IPS-NIHi11 (cell line): ENCODE measurements around the gene PODXL2.

Source experiments
- DNase-seq: peaks from one replicate; pipeline ENCODE4 v3.0.0; 2012; ENCODE audit warnings: mixed read lengths, low spot score

The PODXL2 gene

GRCh38 chr3:127709320-127710060 is 80.5 kb downstream of the PODXL2 start:
- DNase-seq = no peak

DNA sequence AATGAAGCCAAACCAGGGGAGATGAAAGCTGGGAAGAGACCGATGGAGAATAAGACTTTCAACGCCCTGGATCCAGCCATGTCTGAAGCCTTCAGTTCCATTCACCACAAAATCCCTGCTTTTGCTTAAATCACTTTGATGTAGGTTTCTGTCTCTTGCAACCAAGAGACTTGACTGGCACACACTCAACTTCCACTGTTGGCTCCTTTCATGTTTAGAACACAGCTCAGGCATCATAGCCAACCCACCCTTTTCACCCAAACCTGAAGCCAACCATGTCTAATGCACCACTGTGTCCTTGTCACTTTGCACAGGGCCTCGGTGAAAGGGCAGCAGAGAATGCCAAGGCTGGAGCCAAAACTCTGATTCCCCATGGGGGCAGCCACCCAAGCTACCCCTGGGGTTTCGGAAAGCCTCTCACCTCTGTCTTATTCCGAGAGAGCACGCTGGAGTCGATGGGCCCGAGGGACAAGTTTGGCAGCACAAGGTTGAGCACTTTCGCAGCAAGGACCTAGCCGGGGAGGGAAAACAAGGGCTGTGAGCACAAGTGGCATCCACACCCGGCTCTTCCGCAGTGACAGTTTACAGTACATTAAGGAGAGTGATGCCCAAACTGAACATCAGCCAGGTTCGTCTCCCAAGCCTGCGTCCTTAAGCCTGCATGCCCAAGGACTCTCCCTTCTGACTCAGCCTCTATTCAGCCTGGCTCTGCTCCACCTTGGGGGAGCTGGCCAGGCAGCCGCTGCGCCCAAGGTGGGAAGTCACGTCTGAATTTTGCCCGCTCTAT is 81.4 kb downstream of the PODXL2 start:
- no peak for DNase-seq

DNA sequence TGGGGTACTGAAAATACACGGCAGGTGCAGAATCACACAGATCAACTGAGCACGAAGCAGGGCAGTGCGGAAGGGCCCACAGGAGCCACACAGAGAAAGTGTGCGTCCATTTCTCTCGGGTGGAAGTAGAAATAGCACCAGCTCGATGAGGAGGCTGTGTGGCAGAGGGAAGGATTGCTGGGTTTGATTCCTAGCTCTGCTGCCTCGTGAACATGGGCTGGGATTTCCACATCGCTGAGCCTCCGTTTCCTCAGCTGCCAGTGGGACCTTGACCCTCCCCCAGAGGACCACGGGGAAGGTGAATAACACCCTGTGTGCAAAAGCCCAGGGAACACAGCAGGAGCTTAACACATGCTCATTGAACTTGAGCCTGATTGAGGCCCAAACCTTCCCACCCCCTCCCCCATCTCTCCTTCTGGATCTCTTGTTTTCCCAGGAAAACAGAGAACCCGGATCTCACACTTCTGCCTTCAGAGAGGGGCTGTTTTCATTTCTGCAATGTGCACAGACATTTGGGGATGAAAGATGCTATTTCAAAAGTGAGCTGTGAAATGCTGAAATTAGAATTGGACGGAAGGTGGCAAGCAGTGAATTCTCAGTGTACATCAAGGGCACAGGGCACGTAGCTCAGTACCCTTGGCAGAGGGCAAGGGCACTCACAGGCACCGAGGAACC is 82.2 kb downstream of the PODXL2 start:
- DNase-seq = no peak

GRCh38 chr3:127711896-127712295 is 82.9 kb downstream of the PODXL2 start:
- no peak for DNase-seq

DNA sequence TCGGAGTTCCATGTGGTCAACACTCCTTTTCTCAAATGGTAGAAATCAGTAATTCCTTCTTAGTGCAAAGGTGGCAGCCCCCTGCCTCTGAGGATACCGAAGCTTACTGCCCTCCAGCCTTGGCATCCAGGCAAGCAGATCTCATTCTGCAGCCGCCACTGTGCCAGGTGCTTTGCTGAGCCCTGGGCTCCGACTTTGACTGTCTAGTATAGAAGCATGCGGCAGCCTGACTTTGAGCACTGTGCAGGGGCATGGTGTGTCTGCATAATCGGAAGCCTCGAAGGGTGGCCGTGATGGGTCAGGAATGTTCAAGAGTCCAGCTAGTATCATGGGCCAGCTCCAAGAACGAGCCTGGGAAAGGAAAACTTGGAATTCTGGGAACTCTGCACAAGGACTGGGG is 83.5 kb downstream of the PODXL2 start:
- DNase-seq = no peak

GRCh38 chr3:127712881-127713771 is 84.1 kb downstream of the PODXL2 start:
- no peak for DNase-seq

- no peak for DNase-seq
Observed at GRCh38 chr3:127714125-127714571, 85.2 kb downstream of the PODXL2 start.

DNA sequence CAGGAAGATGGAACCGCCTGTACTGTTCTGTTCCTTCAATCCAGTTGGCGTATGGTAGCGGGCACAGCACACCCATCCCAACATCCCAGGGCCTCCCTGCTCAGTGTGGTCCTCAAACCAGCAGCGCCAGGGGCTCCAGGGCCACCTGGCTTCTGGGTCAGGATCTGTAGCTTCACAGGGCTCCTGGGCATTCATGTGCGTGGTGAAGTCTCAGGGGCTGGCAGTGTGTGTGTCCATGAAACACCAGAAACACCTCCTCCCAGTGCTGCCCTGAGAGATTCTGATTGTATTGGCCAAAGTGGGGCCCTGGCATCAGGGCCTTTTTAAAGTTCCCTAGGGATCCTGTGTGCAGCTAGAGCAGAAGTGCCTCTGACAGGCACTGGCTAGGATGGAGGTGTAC is 85.9 kb downstream of the PODXL2 start:
- no peak for DNase-seq

GRCh38 chr3:127715532-127715931 is 86.5 kb downstream of the PODXL2 start:
- DNase-seq = no peak

DNA sequence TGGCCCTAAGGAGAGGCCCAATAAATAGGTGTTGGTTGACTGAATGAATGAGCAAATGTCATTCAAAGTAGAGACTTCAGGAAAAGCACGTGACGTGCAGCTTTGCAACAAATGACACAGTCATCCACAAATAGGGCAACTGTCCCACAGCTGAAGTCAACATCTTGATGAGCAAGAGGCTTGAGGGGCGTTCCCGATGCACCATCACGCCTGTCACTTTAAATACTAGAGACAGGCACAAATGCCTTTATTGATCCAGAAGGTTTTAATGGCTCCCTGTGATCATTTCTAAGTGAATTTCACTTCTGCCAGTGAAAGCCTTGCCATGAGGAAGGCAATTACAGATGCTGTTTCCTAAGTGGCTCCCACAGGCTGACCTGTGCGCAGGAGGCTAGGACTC is 87.4 kb downstream of the PODXL2 start:
- DNase-seq = no peak

DNA sequence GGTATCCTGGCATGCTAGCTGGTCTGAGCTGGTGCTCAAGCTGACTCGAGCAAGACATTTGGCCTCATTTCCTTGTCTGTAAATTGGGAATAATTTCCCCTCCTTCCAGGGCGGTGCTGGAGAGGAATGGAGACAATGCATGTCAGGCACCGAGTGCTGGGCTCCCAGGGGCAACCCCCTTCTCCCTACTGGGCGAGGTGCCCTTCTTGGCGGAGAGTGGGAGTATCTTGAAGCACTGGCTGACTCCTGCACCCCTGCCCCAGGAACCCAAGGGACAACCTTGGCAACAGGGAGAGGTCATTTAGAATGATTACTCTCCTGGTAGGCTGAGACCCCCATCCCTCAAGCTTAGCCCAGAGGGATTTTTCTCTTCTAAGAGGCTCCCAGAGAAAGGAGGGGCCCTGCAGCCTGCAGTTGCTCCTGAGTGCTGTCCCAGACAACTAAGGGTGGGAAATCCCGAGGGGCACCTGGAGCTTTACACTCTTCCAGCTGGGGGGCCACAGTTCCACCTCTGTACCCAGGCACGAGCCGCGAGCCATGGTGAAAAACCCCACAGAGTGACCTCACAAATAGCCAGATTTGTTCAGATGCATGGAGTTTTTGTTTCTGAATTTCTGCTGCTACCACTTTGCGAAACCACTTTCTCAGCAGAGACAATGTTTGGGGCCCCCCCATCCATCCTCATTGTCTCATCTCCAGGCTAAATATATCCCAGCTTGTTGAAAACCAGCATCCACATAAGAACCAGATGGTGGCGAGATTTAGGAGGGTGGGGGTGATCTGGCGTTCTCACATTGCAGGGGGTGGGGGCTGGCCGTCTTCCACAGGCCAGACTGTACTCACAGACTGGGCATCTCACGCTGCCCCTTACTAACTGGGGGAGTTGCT is 88.6 kb downstream of the PODXL2 start:
- DNase-seq = no peak

DNA sequence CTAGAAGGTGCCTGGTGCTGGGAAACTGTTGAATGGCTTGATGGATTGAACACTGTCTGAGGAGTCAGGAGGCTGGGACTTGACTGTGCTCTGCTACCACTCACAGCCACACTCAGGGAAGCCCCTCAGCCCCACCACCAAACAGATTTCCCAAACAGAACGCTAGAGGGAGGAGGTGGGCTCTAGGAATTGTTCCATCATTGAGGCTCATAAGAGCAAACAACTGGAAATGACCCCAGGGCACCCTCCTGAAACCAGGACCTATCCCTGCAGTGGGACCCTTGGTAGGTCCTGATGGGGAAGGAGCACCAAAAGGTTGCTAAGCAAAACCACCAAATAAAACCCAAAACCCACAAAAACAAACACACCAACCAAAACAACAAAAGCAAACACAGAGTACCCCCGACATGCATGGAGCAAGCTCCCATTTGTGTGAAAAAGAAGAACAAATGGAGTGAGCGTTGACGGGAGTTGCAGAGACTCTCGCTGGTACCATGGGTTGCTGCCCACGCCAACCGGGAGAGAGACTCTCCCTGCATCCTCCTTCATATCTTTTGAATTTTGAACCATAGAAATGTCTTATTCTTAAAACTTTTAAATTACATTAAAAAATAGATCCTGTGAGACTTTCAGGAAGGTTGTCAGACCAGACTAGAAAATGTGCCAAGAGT is 89.4 kb downstream of the PODXL2 start:
- no peak for DNase-seq

DNA sequence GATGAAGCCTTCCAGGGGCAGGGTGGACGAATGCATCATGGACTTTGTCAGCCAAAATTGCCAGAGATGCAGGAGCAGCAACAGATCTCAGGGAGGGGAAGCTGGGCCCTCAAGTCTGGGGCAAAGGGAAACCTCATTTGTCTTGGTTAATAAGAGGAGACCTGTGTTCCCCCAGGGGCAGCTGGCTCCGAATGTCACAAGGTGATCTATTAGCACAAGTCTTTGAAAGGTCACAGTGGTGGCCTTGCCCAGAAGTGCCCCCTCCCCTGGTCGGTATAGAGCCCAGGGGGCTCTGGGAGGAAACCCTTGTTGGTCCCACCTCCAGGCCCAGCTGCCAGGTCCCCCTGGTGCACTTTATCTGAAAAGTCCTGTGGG is 89.9 kb downstream of the PODXL2 start:
- no peak for DNase-seq

- DNase-seq = no peak
Observed at GRCh38 chr3:127719369-127719768, 90.4 kb downstream of the PODXL2 start.

- DNase-seq = no peak
Observed at GRCh38 chr3:127720161-127720823, 91.3 kb downstream of the PODXL2 start.

- no peak for DNase-seq
Observed at GRCh38 chr3:127720985-127721935, 92.3 kb downstream of the PODXL2 start.

DNA sequence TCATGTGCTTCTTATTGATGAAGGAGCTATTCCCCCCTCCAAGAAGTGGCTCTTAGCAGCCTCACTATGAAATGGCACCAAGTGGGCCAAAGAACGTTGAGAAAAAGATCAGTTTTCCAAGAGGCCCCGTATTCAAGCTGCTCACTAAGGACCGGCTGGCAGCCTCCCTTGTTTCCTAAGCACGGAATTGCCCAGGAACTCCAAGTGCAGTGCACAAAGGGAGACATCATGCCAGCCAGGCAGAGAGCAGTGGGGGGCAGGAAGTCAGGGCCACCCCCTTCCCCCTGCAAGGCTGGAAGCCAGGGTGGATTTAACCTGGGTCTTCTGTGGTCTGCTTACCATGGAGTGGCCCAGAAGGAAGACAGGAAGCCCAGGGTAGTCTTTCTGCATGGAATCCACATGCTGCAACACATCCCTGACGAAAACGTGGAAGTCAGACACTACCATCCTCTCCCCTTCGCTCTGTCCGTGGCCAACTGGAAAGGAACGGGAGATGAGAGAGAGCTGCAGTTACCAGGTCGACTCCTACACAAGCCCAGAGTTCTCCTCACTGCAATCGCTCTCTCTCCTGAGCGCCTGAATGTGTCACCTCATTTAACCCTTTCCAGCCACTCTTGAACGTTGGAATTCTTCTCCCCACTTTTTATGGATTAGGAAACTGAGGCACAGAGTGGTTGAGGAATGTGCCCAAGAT is 93.3 kb downstream of the PODXL2 start:
- peak; percentile 56 for DNase-seq
